ENCODE measurements around the gene ZNF451. TPM values are rescaled to one million over a fixed set of nuclear protein-coding genes. Genes with fewer than 3 reads are reported as not detected.
"Not testable (repeated sequence)": the region's sequence is repeated elsewhere in the genome, so short reads cannot be mapped to it uniquely, and the experiment has no call there.

Gene ZNF451
- total RNA-seq: 10 to 100 TPM; 47.0 to 74.7 (median 54.3) TPM

- in situ Hi-C loops (cut with MboI; ENCODE audit: low pct_unique_long_range_greater_than_20kb in 2 of 9, low sequenced_read_pairs in 9 of 9, unreplicated experiment in 9 of 9): no loop called here
- ATAC-seq (replicated peaks in 6 of 8): peak; percentile 88 to 95 (median 94)
- Histone ChIP-seq H3K27ac (peak within 1 kb of the TSS; percentile 65 to 85), H3K4me1 (replicated peaks in 1 of 2) (peaks cover 16 to 30% of the 10 kb centered on the region in 2 donors), H3K4me3 (peak within 1 kb of the TSS; percentile 46 to 84 (median 65))
- WGBS, 10 experiments: 0 to 10% (median 0%) methylated on average over 1 to 22 of the region's 58 CpGs; no CpG with 5 or more reads in 3 of the 10 experiments
Observed at GRCh38 chr6:57089687-57090457, at the start of gene ZNF451. Gene ZNF451, plus strand, starts transcription at chr6:57090188. Its CDS starts 66 bp downstream, at chr6:57090254.

DNA sequence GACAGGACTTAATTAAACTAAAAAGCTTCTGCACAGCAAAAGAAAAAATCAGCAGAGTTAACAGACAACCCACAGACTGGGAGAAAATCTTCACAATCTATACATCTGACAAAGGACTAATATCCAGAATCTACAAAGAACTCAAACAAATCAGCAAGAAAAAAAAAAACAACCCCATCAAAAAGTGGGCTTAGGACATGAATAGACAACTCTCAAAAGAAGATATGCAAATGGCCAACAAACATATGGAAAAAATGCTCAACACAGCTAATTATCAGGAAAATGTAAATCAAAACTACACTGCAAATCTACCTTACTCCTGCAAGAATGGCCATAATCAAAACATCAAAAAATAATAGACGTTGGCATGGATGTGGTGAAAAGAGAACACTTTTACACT is 45.9 kb upstream of the ZNF451 start:
- 33 to 100% (median 100%) methylated on average over 1 of the region's 1 CpG; no CpG with 5 or more reads in 1 of the 10 experiments for WGBS, 10 experiments
- peaks cover 8 to 11% of the 10 kb centered on the region in 2 donors for H3K4me1 ChIP-seq (replicated peaks in 1 of 2)
- H3K27ac ChIP-seq; in situ Hi-C loops (cut with MboI; ENCODE audit: low pct_unique_long_range_greater_than_20kb in 2 of 9, low sequenced_read_pairs in 9 of 9, unreplicated experiment in 9 of 9); ATAC-seq (replicated peaks in 6 of 8); H3K4me3 ChIP-seq: not testable (repeated sequence)

DNA sequence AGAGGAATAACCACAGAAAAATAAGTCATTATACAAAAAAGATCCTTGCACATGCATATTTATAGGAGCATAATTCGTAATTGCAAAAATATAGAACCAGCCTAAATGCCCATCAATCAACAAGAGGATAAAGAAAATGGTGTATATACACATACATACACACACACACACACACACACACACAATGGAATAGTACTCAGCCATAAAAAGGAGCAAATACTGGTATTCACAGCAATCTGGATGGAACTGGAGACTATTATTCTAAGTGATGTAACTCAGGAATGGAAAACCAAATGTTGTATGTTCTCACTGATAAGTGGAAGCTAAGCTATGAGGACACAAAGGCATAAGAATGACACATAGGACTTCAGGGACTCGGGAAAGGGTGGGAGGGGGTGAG is 45.4 kb upstream of the ZNF451 start:
- WGBS, 10 experiments: 40 to 100% (median 80%) methylated on average over 1 of the region's 2 CpGs; no CpG with 5 or more reads in 3 of the 10 experiments
- Histone ChIP-seq H3K27ac (no peak overlapping the region), H3K4me3 (no peak overlapping the region), H3K4me1 (replicated peaks in 1 of 2) (peaks cover 11 to 16% of the 10 kb centered on the region in 2 donors)
- no peak for ATAC-seq (replicated peaks in 6 of 8)
- in situ Hi-C loops (cut with MboI; ENCODE audit: low pct_unique_long_range_greater_than_20kb in 2 of 9, low sequenced_read_pairs in 9 of 9, unreplicated experiment in 9 of 9): no loop called here

DNA sequence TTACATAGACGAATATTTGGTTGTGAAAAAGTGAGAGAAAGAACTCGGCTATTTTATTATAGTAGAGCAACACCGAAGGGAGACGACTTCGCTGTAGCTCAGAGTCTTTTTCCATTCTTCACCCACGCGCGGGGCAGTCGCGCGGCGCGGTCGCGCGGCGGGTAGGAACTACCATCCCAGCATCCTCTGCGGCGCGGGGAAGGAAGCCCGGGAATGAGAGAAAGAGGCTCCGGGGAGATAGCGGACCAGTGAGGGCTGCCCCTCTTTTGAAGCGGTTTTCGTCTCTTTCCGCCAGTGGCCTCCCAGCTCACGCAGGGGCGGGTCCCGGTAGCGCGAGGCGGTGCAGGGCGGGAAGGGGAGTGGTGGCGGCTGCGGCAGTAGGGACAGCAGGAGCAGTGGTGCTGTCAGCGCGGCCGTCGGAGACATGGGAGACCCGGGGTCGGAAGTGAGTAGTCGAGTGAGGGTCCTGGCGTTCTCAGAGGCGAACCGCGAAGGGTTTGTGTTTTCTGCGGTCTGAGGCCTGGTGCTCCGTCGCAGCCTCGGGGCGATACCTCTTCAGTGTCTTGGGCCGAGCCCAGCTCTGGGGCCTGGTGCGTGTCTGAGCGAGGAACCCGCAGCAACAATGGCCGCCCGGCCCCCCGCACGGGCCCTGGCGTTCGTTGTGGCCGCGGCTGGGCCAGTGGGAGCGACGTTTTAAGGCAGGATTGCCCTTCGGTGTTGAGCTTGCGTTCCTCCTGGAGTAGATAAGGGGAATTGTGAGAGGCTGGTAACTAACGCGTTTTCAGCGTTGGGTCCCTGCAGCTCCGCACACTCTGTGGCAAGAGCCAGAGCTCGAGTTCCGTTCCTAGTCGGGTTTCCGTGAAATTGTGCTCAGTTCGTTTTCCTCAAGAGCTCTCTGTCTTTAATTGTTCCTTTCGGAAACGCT is 43.4 kb upstream of the ZNF451 start, which contains the start of gene KIAA1586:
Gene KIAA1586, plus strand, starts transcription at position 362 of the 925 bp plus-strand sequence. Its CDS starts 63 bp downstream, at position 425.
- Histone ChIP-seq H3K4me3 (peak within 1 kb of the TSS; percentile 42 to 63 (median 51)), H3K4me1 (replicated peaks in 1 of 2) (peaks cover 11 to 19% of the 10 kb centered on the region in 2 donors), H3K27ac (peak within 1 kb of the TSS; percentile 82 to 87)
- in situ Hi-C loops (cut with MboI; ENCODE audit: low pct_unique_long_range_greater_than_20kb in 2 of 9, low sequenced_read_pairs in 9 of 9, unreplicated experiment in 9 of 9): not testable (repeated sequence)
- WGBS, 10 experiments: 0 to 2% (median 0%) methylated on average over 1 to 15 of the region's 78 CpGs; no CpG with 5 or more reads in 1 of the 10 experiments
- peak; percentile 96 to 99 (median 97) for ATAC-seq (replicated peaks in 6 of 8)

- H3K4me3 ChIP-seq; in situ Hi-C loops (cut with MboI; ENCODE audit: low pct_unique_long_range_greater_than_20kb in 2 of 9, low sequenced_read_pairs in 9 of 9, unreplicated experiment in 9 of 9); H3K27ac ChIP-seq: not testable (repeated sequence)
- ATAC-seq (replicated peaks in 6 of 8): peak in 3 of 8 experiments; percentile 2 to 4 (median 3)
- WGBS, 10 experiments: no CpG with 5 or more reads among the region's 5 CpGs
- peaks cover 11 to 19% of the 10 kb centered on the region in 2 donors for H3K4me1 ChIP-seq (replicated peaks in 1 of 2)
Observed at GRCh38 chr6:57047257-57047585, 42.8 kb upstream of the ZNF451 start.

- peak overlapping the region; percentile 31 to 43 (median 39) for H3K4me3 ChIP-seq
Observed at GRCh38 chr6:57047859-57048258, 42.1 kb upstream of the ZNF451 start.

DNA sequence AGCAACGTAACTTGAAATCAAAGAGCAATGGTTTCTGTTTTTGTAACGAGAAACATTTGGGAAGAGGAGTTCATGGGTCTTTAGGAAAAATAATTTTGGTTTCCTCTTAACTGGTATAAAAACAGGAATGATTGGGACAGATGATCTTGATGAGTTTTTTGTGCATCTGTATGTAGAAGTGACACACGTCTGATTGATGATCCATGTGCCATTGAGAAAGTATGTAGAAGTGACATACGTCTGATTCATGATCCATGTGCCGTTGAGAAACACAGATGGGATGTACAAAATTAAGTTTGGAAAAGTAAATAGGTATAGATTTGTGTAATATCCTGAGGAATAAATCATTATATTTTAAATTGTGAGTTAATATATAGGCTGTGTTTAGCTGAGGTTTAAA is 41.4 kb upstream of the ZNF451 start:
- Histone ChIP-seq H3K4me3 (peak overlapping the region; percentile 31 to 43 (median 39)), H3K4me1 (replicated peaks in 1 of 2) (peaks cover 11 to 19% of the 10 kb centered on the region in 2 donors), H3K27ac (no peak overlapping the region)
- in situ Hi-C loops (cut with MboI; ENCODE audit: low pct_unique_long_range_greater_than_20kb in 2 of 9, low sequenced_read_pairs in 9 of 9, unreplicated experiment in 9 of 9): no loop called here
- 4 to 87% (median 25%) methylated on average over 2 to 5 of the region's 5 CpGs for WGBS, 10 experiments
- ATAC-seq (replicated peaks in 6 of 8): no peak

More at GRCh38 chr6:57047859-57048258, 42.1 kb upstream of the ZNF451 start:
- WGBS, 10 experiments: 27 to 84% (median 43%) methylated on average over 3 to 4 of the region's 6 CpGs; no CpG with 5 or more reads in 5 of the 10 experiments
- ATAC-seq (replicated peaks in 6 of 8); in situ Hi-C loops (cut with MboI; ENCODE audit: low pct_unique_long_range_greater_than_20kb in 2 of 9, low sequenced_read_pairs in 9 of 9, unreplicated experiment in 9 of 9); H3K27ac ChIP-seq: not testable (repeated sequence)
- H3K4me1 ChIP-seq (replicated peaks in 1 of 2): peaks cover 11 to 19% of the 10 kb centered on the region in 2 donors

- in situ Hi-C loops (cut with MboI; ENCODE audit: low pct_unique_long_range_greater_than_20kb in 2 of 9, low sequenced_read_pairs in 9 of 9, unreplicated experiment in 9 of 9): no loop called here
- no peak overlapping the region for H3K27ac ChIP-seq
- peak in 1 of 8 experiments; percentile 36 for ATAC-seq (replicated peaks in 6 of 8)
- H3K4me1 ChIP-seq (replicated peaks in 1 of 2): peaks cover 0 to 2% of the 10 kb centered on the region in 2 donors
- no peak overlapping the region for H3K4me3 ChIP-seq
- WGBS, 10 experiments: 56 to 100% (median 82%) methylated on average over 1 to 3 of the region's 3 CpGs
Observed at GRCh38 chr6:57063847-57064246, 26.1 kb upstream of the ZNF451 start.

- Histone ChIP-seq H3K4me3 (no peak overlapping the region), H3K27ac (no peak overlapping the region), H3K4me1 (replicated peaks in 1 of 2) (peaks cover 0 to 2% of the 10 kb centered on the region in 2 donors)
- ATAC-seq (replicated peaks in 6 of 8): no peak
- 54 to 100% (median 86%) methylated on average over 1 of the region's 1 CpG; no CpG with 5 or more reads in 3 of the 10 experiments for WGBS, 10 experiments
- in situ Hi-C loops (cut with MboI; ENCODE audit: low pct_unique_long_range_greater_than_20kb in 2 of 9, low sequenced_read_pairs in 9 of 9, unreplicated experiment in 9 of 9): no loop called here
Observed at GRCh38 chr6:57064809-57065208, 25.2 kb upstream of the ZNF451 start.

DNA sequence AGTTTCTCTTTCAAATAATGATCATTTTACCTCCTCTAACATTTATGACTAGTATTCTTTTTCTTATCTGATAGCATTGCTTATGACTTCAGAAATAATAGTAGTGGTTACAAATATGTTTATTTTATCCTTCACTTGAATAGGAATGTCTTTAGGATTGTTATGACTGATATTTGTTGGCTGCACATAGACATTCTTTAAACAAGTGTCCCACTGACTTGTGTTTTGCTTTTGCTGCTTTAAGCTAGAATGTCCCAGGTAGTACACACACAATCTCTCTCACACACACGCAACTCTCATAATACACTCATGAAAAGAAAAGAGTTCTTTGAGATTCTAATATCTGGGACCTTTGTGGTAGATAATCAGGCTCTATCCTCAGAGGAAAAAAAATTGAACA is 21.9 kb upstream of the ZNF451 start:
- in situ Hi-C loops (cut with MboI; ENCODE audit: low pct_unique_long_range_greater_than_20kb in 2 of 9, low sequenced_read_pairs in 9 of 9, unreplicated experiment in 9 of 9): no loop called here
- no peak overlapping the region for H3K27ac ChIP-seq
- no peak for ATAC-seq (replicated peaks in 6 of 8)

GRCh38 chr6:57069228-57069627 is 20.8 kb upstream of the ZNF451 start:
- Histone ChIP-seq H3K4me3 (no peak overlapping the region), H3K4me1 (replicated peaks in 1 of 2) (peaks cover 0 to 2% of the 10 kb centered on the region in 2 donors), H3K27ac (no peak overlapping the region)
- 29 to 100% (median 80%) methylated on average over 1 to 3 of the region's 4 CpGs; no CpG with 5 or more reads in 2 of the 10 experiments for WGBS, 10 experiments
- in situ Hi-C loops (cut with MboI; ENCODE audit: low pct_unique_long_range_greater_than_20kb in 2 of 9, low sequenced_read_pairs in 9 of 9, unreplicated experiment in 9 of 9): no loop called here
- no peak for ATAC-seq (replicated peaks in 6 of 8)

More for the DNA sequence above, 21.9 kb upstream of the ZNF451 start:
- Histone ChIP-seq H3K4me3 (no peak overlapping the region), H3K4me1 (replicated peaks in 1 of 2) (peaks cover 0 to 2% of the 10 kb centered on the region in 2 donors)
- 83 to 100% (median 95%) methylated on average over 1 of the region's 1 CpG; no CpG with 5 or more reads in 2 of the 10 experiments for WGBS, 10 experiments

GRCh38 chr6:57069920-57070331 is 20.1 kb upstream of the ZNF451 start:
- in situ Hi-C loops (cut with MboI; ENCODE audit: low pct_unique_long_range_greater_than_20kb in 2 of 9, low sequenced_read_pairs in 9 of 9, unreplicated experiment in 9 of 9): no loop called here
- Histone ChIP-seq H3K27ac (no peak overlapping the region), H3K4me3 (no peak overlapping the region), H3K4me1 (replicated peaks in 1 of 2) (peaks cover 0 to 2% of the 10 kb centered on the region in 2 donors)
- ATAC-seq (replicated peaks in 6 of 8): no peak
- WGBS, 10 experiments: 35 to 100% (median 85%) methylated on average over 1 to 6 of the region's 9 CpGs; no CpG with 5 or more reads in 1 of the 10 experiments

All from motor neuron (in vitro differentiated cells).